Nephron progenitor cell (in vitro differentiated cells): Measurements from ENCODE around the gene SULF2.
A peak's percentile ranks its signal among the peaks of the same experiment; 100 is the strongest.

ENCODE experiments used
- DNase-seq: peaks from one replicate; pipeline ENCODE4 v3.0.0; 2021
- H3K27ac Mint-ChIP-seq: 2 replicates; pipeline ENCODE4 v1.8.0; 2021; ENCODE audit warnings: mild to moderate bottlenecking, moderate library complexity, mixed read lengths
- H3K27me3 Mint-ChIP-seq: 2 replicates; pipeline ENCODE4 v1.8.0; 2021; ENCODE audit warnings: mild to moderate bottlenecking, low read depth, mixed read lengths; ENCODE audit not compliant: poor library complexity
- H3K36me3 Mint-ChIP-seq: 2 replicates; pipeline ENCODE4 v1.8.0; 2021; ENCODE audit warnings: low read depth, mixed read lengths
- H3K4me1 Mint-ChIP-seq: 2 replicates; pipeline ENCODE4 v1.8.0; 2021; ENCODE audit warnings: mixed read lengths
- H3K4me3 Mint-ChIP-seq: 2 replicates; pipeline ENCODE4 v1.8.0; 2021; ENCODE audit warnings: mild to moderate bottlenecking, moderate library complexity, mixed read lengths
- H3K9me3 Mint-ChIP-seq: 2 replicates; pipeline ENCODE4 v1.8.0; 2021; ENCODE audit warnings: mild to moderate bottlenecking, moderate library complexity, mixed read lengths
- CTCF ChIP-seq: fragments of 200-600 bp; sonication (generic); IDR thresholded peaks from 2 replicates; pipeline ENCODE4 v1.5.0; 2021; ENCODE audit warnings: antibody characterized with exemption

The SULF2 gene

GRCh38 chr20:47663354-47664067 is 121.8 kb downstream of the SULF2 start:
- Mint-ChIP-seq H3K9me3 (no peaks in the 10 kb centered on the region), H3K4me3 (no peak overlapping the region), H3K27ac (no peak overlapping the region), H3K4me1 (peaks cover 30% of the 10 kb centered on the region), H3K36me3 (peaks cover 37% of the 10 kb centered on the region), H3K27me3 (no peaks in the 10 kb centered on the region)
- peak; percentile 98 for TF ChIP-seq CTCF
- peak; percentile 89 for DNase-seq

- peaks cover 45% of the 10 kb centered on the region for H3K36me3 Mint-ChIP-seq
- H3K27me3 Mint-ChIP-seq, result no peaks in the 10 kb centered on the region
- H3K4me3 Mint-ChIP-seq, result no peak overlapping the region
- H3K27ac Mint-ChIP-seq, result peak overlapping the region; percentile 85
- peaks cover 30% of the 10 kb centered on the region for H3K4me1 Mint-ChIP-seq
- H3K9me3 Mint-ChIP-seq, result no peaks in the 10 kb centered on the region
- TF ChIP-seq CTCF, result no peak
- DNase-seq, result no peak
Measured at GRCh38 chr20:47662483-47663353, 122.6 kb downstream of the SULF2 start.

- no peak for DNase-seq
- peaks cover 30% of the 10 kb centered on the region for H3K4me1 Mint-ChIP-seq
- peaks cover 46% of the 10 kb centered on the region for H3K36me3 Mint-ChIP-seq
Measured at GRCh38 chr20:47661714-47662113, 123.6 kb downstream of the SULF2 start.

GRCh38 chr20:47660983-47661700 is 124.1 kb downstream of the SULF2 start:
- Mint-ChIP-seq H3K27ac (peak overlapping the region; percentile 75), H3K27me3 (no peaks in the 10 kb centered on the region), H3K4me3 (no peak overlapping the region), H3K36me3 (peaks cover 43% of the 10 kb centered on the region), H3K4me1 (peaks cover 30% of the 10 kb centered on the region), H3K9me3 (no peaks in the 10 kb centered on the region)
- no peak for DNase-seq
- TF ChIP-seq CTCF, result no peak

More at GRCh38 chr20:47661714-47662113, 123.6 kb downstream of the SULF2 start:
- no peaks in the 10 kb centered on the region for H3K9me3 Mint-ChIP-seq
- H3K27me3 Mint-ChIP-seq, result no peaks in the 10 kb centered on the region
- TF ChIP-seq CTCF, result no peak
- H3K27ac Mint-ChIP-seq, result no peak overlapping the region
- H3K4me3 Mint-ChIP-seq, result no peak overlapping the region

DNA sequence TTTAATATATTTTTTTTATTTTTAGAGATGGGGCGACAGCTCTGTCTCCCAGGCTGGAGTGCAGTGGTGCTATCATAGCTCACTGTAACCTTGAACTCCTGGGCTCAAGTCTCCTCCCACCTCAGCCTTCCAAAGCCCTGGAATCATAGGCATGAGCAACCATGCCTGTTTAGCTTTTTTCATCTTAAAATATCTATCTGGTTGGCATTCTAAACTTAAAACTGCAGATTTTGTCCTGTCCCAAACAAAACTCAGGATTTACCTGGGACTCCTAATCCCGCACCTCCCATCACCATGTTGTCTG is 124.7 kb downstream of the SULF2 start:
- peaks cover 26% of the 10 kb centered on the region for H3K4me1 Mint-ChIP-seq
- DNase-seq, result no peak
- peak overlapping the region; percentile 75 for H3K27ac Mint-ChIP-seq
- TF ChIP-seq CTCF, result no peak
- peaks cover 43% of the 10 kb centered on the region for H3K36me3 Mint-ChIP-seq
- H3K27me3 Mint-ChIP-seq, result no peaks in the 10 kb centered on the region
- no peak overlapping the region for H3K4me3 Mint-ChIP-seq
- H3K9me3 Mint-ChIP-seq, result no peaks in the 10 kb centered on the region
